Pons (tissue), 1 donor: Measurements from ENCODE around the gene USP9X.
A peak's percentile ranks its signal among the peaks of the same experiment; 100 is the strongest.
"Not testable (repeated sequence)": the region's sequence is repeated elsewhere in the genome, so short reads cannot be mapped to it uniquely, and the experiment has no call there.

Experiments used
- DNase-seq: peaks from one replicate; pipeline ENCODE4 v3.0.0-alpha.2; 2016; ENCODE audit warnings: low spot score

Gene USP9X

GRCh38 chrX:41122664-41123257 is 37.5 kb downstream of the USP9X start:
- no peak for DNase-seq

GRCh38 chrX:41127477-41128192 is 42.4 kb downstream of the USP9X start:
- no peak for DNase-seq

DNA sequence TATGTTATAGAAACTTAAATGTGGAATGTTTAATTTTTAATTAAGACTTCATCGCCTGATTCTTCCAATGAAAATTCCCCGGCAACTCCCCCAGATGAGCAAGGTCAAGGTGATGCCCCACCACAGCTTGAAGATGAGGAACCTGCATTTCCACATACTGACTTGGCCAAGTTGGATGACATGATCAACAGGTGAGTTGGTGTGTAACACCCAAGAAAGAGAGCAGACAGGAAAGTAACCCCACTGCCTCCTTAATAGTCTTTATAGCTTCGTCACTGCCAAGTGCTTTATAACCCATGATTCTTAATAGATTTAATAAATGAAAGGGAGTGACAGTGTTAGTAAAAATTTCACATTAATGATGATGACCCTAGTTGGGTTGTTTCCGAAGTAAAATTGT is 43.7 kb downstream of the USP9X start:
- no peak for DNase-seq

DNA sequence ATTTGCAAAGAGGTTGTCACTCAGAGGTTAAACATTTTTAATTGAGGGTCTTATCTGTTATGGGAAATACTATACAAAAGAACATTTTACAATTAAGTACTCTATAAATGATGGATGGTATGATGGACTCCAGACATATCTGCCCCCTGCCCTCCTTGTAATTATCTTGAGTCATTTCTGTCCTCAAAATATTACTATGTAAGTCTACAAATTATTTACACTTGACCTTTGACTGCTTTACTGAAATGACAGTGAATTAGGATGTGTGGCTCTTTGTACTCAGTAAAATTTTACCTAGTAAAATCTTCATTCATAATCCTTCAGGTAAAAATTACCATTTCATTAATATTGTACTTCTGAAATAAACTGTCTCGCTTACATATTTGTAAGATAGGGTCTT is 46.5 kb downstream of the USP9X start:
- DNase-seq = no peak

- no peak for DNase-seq
These were observed 48.3 kb downstream of the USP9X start for GRCh38 chrX:41133551-41133950.

DNA sequence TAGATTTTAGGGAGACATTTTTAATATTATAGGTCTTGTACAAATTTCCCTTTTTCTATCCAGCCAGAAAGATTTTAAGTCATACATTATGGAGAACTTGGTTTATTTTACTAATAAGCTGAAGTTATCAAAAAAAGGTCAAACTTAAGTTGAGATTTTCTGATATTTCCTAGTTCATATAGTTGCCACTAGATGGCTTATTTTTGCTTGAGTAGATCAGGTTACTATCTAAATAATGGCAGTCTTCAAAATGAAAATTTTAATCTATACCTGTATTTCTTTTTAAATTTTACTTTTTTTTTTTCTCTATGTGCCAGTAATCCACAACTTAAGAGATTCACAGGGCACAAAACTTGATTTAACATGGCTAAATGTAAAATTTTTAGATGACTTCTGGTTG is 52.3 kb downstream of the USP9X start:
- DNase-seq = no peak

DNA sequence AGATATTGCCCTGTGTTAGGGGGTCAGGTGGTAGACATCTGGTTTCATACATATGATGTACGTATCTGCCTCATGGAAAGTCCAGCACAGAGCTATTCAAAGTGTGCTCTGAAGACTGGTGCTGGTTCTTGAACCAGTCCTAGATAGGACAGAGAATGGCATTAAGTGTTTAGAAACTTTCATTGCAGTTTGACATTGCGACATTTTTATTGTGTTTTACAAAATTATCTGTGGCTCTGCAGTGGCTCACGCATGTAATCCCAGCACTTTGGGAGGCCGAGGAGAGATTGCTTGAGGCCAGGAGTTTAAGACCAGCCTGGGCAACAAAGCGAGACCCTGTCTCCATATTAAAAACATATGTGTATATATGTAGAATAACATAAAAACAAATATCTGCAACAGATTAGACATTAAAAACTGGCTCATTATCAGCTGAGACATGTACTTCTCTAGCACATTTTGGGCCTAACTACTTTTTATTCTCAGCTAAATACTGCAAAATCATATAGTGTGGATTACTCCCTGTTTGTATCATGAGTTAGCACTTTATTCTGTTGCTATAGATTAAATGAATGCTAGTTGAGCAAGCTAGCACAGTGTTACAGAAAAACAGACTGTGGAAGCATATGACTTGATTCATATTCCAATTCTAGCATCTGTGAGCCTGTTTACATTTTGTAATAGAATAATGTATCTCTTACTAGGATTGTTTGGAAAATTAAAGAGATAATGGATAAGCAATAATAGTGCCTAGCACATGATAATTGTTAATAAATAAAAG is 57.1 kb downstream of the USP9X start:
- no peak for DNase-seq

DNA sequence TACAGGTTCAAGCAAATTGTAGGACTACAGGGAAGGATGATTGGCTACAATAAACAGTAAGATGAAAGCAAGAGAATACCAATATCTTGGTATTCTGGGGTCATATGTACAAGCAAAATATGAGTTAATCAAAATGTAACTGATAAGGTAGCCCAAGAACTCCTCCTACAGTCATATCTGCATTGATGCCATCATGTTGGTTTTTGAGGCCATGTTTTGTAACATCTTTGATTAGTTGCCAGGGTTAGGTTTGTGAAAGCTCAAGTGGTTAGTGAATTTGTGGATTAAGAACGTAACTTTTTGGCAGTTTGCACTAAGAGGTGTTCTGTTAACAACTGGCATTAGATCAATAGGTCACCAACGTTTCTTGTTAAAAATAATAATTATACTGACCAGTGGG is 59.6 kb downstream of the USP9X start:
- no peak for DNase-seq

GRCh38 chrX:41145920-41146608 is 60.8 kb downstream of the USP9X start:
- no peak for DNase-seq

- no peak for DNase-seq
These were observed 63.3 kb downstream of the USP9X start for GRCh38 chrX:41148553-41148952.

DNA sequence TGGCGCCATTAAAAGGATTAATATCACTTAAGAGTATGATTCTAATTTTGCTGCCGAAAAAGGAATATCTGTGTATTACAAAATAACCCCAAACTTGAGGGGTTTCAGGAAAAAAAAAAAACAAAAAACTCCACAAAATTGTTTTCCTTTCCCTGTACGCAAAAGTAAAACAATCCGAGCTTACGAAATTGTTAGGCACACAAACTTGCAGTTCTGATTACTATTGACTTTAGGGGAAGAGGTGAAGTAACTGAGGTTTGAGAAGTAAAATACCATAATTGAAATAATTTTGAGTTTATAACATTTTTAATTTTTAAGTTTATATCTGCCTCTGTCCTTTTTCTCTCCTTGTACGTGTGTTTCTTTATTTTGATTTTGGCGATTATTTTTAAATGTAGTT is 64.8 kb downstream of the USP9X start:
- DNase-seq = no peak

DNA sequence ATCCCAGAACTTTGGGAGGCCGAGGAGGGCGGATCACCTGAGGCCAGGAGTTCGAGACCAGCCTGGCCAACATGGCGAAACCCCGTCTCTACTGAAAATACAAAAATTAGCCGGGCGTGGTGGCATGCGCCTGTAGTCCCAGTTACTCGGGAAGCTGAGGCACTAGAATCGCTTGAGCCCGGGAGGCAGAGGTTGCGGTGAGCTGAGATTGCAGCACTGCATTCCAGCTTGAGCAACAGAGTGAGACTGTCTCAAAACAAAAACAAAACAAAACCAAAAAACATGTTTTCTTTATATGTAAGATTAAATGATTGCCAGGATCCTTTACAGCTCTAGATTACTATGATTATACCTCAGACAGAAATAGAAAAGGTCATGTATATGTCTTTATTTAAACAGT is 66.5 kb downstream of the USP9X start:
- DNase-seq = not testable (repeated sequence)

GRCh38 chrX:41152221-41152620 is 67.0 kb downstream of the USP9X start:
- no peak for DNase-seq

DNA sequence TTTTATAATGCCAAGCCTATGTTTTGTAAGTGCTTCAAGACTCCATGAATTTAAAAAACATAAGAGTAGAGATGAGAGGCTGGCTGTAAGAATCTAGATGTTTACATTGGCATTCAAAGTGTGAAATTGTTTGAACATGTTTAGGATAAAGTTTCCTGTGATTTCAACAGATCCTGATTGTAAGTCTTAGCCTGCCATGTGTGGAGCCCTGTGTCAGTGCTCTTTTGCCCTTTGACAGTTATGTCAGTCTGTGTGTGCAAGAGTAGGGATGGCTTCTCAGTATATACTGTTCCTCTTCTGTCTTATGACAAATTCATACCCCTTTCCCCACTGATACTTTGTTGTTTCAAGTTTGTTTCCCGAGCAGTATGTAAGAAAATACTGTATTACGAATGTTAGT is 68.2 kb downstream of the USP9X start:
- DNase-seq = no peak

DNA sequence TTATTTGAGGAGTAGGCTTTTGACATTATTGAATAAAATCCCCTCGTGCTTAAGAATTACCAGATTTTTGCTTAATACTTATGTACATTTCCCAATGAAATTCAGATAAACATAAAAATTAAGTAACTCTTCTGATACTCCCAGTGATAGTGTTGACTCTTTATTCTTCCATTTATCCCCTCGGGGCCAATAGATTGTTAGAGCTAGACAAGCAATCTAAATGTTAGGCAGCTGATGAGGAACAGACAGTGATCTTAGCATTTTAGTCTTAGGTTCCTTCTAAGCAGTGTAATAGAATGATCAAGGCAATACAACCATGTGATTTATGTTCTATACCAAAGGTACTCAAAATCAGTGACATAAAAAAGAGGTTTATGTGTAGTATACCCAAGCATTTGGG is 68.7 kb downstream of the USP9X start:
- DNase-seq = no peak

GRCh38 chrX:41164449-41164848 is 79.2 kb downstream of the USP9X start:
- DNase-seq = no peak

DNA sequence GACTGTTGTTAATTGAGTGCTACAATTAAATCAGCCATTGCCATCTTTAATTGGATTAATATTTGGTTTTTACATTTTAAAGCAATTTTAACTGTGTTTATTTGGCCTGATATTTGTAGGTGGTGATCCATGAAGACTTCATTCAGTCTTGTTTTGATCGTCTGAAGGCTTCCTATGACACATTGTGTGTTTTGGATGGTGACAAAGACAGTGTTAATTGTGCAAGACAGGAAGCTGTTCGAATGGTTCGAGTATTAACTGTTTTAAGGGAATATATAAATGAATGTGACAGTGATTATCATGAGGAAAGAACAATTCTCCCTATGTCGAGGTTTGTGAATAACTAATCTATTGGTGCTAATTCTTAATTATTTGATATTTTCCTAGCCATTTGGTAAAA is 82.6 kb downstream of the USP9X start:
- no peak for DNase-seq

DNA sequence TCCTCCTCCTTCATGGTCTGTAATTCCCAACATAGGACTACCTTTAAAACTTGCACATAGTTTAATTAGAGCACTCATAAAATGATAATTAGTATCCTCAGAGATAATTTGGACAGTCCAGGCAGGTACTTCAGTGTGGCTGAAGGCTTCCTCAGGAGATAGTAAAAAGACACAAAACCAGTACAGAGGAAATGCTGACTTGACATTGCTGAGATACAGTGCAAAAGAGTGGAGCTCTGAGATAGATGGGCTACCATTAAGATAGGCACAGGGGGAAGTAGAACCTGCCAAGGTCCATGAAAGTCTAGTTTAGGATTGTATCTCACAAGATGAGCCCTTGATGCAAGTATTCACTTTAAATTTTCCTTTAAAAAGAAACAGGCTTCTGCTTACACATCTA is 91.0 kb downstream of the USP9X start:
- DNase-seq = no peak

- DNase-seq = no peak
These were observed 92.1 kb downstream of the USP9X start for GRCh38 chrX:41177297-41177696.

DNA sequence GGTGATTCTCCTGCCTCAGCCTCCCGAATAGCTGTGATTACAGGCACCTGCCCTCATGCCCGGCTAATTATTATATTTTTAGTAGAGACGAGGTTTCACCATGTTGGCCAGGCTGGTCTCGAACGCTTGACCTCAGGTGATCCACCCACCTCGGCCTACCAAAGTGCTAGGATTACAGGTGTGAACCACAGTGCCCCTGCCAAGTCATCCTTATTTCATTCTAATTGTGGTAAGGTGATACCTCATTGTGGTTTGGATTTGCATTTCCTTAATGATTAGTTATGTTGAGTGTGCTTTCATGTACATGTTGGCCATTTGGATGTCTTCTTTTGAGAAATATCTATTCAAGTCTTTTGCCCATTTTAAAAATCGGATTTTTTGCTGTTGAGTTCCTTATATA is 93.0 kb downstream of the USP9X start:
- DNase-seq = no peak

DNA sequence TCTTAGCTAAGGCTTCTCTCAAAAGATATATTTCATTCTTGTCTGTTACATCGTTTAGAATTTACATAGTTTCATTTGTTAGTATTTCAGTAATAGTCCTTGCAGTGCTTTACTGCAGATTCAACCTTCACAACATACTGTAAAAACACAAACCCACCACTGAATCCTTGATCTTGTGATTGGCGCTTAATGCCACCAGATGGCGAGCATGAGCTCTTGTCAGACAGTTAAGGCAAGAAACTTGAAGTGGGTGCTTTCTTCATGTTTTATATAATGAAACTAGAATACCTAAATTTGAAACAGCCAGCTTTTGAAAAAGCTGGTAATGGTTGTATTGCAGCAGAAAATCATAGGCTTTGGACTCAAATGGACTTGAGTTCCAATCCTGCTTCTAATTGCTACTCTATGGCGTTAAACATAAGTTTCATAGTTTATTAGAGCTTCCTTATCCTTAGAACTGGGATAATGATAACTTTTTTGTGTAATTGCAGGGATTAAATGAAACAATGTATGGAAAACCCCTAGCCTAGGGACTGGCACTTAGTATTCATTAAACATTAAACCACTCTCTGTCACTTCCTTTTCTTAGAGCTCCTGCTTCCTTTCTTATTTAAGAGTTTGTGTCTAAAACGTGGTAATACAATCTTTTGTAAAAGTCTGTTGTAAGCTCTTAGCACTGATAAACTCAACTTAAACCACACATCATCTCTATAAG is 95.1 kb downstream of the USP9X start:
- DNase-seq = peak; percentile 55

DNA sequence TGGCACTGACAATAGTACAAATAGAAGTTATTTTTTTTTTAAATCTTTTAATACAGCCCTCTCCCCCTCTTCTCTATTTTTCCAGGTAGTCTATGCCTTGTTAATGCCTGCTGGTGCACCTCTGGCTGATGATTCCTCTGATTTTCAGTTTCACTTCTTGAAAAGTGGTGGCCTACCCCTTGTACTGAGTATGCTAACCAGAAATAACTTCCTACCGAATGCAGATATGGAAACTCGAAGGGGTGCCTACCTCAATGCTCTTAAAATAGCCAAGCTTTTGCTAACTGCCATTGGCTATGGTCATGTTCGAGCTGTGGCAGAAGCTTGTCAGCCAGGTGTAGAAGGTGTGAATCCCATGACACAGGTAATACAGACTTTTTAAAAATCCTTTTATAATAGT is 99.1 kb downstream of the USP9X start:
- DNase-seq = peak; percentile 12
